HG02852 (cell line): ENCODE results near the gene INTS6.

ENCODE experiments used
- ATAC-seq: cut with Tn5 transposase; IDR thresholded peaks from one replicate; pipeline ENCODE4 v1.9.1; 2021; ENCODE audit warnings: mild to moderate bottlenecking, moderate library complexity; ENCODE audit not compliant: unreplicated experiment

Gene INTS6

DNA sequence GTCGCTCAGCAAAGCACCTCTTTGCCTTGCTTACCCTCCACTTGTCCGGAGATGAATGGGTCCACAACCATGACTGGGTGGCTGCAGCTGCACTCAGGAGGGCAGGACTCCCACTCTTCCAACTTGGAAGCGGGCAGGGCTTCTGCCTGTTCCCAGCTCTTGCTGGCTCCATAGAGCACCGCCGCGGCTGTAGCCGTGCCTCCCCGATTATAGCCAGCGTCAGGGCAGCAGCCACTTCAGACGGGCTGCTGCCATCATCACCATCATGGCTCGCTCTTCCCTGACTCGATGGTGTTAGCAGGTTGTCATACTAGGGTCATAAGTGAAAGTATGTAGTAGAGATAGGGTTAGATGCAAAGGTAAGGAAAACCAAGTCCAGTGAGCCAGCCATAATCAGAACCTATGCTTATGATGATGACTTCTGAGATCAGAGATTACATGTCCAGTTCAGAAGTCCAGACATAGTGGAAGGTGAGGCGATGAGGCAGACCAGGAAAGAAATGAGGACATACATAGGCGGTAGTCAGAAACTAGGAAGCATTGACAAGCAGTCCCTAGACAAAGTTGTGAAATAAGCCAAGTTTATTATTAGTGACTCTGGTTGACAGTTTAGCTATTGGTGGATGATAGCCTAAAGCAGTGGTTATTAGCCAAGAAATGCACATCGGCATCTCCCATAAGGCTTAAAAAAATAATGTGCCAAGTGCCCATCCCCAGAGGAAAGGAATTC lies 4.4 kb upstream of the INTS6 start:
- ATAC-seq = no peak

- no peak for ATAC-seq
Observed at GRCh38 chr13:51456510-51456909, 3.7 kb upstream of the INTS6 start.

- ATAC-seq = no peak
Observed at GRCh38 chr13:51455532-51455931, 2.7 kb upstream of the INTS6 start.

GRCh38 chr13:51453959-51454703 lies 1.3 kb upstream of the INTS6 start:
- no peak for ATAC-seq

DNA sequence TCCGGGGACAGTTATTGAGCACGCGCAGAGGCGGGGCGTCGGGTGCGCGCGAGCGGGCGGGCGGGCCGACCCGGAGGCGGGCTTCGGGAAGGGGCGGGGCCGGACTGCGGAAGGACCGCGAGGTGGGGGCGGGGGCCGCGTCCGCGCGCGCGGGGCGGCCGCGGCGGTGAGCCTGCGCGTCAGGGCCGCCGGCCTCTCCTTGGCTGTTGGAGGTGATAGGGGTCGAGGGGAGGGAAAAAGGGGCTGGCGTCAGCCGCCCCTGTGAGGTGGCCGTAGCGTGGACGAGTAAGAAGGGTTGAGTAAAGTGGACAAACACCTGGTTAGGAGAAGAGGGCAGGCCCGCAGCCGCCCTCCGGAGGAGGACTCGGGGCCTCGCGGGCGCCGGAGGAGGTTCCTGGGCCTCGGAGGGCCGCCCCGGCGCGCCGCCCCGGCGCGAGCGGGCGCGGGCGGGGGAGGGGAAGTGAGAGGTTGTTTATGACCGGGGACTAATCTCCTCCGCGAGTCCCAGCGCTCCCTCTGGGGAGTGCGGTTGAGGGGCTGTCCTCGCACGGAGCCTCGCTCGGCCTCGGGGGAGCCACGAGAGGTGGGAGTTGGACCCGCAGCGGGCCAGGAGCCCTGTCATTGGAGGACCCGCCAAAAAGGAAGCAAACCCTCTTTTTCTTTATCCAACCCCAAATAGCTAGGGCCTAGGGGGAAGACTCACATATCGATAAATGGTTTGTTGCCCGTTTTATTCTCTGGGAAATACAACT lies 547 bp upstream of the INTS6 start:
- peak; percentile 40 for ATAC-seq

DNA sequence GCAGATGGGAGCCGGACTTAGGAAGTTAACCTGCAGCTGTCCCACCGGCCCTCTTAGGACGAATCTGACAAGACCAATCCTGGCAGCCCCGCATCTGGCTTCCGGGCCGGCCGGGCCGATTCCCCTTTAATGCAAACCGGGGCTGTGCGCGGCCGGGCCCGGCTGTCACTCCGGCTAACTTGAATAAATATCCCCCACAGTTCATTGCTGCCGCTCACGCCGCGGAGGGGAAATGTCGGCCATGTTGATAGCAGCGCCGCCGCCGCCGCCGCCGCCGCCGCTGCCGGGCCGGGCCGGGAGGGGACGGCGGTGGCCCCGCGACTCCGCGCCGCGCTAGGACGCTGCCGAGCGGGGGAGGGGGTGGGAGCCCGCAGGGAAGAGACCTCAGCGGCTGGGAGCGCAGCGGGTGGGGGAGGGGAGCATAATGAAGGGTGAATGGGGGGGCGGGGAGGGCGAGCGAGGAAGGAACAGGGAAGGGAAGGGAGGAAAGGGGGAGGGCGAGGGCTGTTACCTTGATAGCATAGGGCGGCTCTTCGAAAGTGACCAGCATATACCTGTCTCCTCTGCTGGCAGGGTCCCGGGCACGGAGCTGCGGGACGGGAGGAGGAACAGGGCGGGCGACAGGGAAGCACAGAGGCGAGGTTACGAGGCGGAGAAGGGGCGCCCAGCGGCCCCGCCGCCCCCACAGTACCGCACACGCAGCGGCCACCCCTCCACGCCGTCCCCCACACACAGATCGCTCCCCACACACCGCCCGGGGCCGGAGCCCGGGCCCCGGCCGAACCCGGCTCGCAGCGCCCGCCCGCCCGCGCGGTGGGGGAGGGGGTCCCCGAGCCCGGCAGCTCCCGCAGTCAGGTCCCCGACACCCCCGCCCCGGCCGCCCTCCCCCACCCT lies 1.1 kb downstream of the INTS6 start:
- peak; percentile 31 for ATAC-seq

DNA sequence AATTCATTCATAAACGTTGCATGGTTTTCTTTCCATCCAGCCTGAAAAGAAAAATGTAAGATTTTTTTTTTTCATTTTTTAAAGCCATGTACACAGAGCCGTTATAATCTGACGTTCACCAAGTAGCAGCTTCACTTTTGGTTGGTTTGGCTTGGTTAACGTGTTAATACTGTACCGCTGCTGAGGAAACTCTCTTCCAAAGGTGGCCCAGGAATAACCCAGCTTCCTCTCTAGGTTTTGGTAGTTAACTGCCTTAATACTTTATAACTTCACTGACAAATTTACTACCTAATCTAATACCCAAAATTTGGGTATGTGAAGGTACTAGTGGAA lies 1.7 kb downstream of the INTS6 start:
- ATAC-seq = no peak

GRCh38 chr13:51449018-51449417 lies 3.8 kb downstream of the INTS6 start:
- no peak for ATAC-seq

DNA sequence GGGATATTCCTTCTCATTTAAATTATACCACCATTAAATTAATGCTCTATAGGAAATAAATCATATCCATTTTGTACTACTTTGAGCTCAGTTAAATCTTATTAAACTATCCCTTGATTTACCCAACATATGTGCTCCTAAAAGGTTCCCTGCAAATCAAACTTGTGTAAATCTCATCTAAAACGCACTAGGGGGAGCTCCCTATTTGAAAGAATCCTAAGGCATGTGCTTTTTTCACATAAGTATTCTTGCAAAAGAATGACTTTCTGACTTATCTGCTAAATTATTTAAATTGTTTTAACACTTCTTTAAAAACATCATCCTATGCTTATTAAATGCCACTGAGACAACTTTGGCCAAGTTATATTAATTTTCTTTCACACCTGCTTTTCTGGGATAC lies 7.9 kb downstream of the INTS6 start:
- ATAC-seq = no peak

DNA sequence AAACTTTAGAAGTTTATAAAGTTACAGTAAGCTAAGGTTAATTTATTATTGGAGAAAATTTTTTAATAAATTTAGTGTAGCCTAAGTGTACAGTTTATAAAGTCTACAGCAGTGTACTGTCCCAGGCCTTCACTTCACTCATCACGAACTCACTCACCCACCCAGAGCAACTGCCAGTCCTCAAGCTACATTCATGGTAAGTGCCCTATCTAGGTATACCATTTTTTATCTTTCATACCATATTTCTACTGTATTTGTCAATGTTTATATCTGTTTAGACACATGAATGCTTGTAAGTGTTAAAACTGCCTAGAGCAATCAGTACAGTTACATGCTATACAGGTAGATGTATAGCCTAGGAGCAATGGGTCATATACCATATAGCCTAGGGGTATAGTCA lies 12.5 kb downstream of the INTS6 start:
- ATAC-seq = no peak

DNA sequence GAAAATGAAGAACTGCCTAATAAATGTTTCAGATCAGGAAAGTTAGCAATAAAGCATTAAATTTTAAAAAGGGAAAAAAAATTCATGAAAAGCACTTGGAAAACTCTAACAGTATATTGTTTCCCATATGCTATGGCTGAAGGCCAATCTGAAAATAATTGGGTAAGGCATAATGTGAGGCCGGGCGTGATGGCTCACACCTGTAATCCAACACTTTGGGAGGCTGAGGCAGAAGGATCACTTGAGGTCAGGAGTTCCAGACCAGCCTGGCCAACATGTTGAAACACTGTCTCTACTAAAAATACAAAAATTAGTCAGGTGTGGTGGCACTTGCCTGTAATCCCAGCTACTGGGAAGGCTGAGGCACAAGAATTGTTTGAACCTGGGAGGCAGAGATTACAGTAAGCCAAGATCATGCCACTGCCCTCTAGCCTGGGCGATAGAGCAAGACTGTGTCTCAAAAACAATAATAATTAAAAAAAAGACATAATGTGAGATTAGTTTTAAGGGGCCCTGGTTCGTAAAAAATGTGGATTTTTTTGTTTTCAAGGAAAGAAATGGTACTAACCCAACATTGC lies 15.2 kb downstream of the INTS6 start:
- no peak for ATAC-seq

GRCh38 chr13:51435002-51435578 lies 17.7 kb downstream of the INTS6 start:
- ATAC-seq = no peak

DNA sequence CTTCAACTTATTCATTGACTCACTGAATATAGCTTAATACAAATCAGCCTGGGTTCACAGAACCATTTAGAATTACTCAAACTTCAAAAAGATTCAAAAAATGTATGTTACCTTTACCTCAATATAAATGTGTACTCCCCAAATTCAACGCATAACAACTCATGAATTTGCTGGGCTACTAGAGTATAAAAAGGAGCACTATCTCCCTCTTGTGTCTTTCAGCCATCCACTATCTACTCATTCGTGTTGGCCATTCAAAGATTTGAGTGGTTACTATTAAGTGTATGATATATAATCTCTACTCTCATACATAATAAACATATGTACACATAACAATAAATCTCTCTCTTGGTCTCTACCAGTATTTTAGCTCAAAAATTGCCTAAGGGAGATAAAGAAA lies 20.3 kb downstream of the INTS6 start:
- ATAC-seq = no peak

- no peak for ATAC-seq
Observed at GRCh38 chr13:51426982-51427381, 25.9 kb downstream of the INTS6 start.

DNA sequence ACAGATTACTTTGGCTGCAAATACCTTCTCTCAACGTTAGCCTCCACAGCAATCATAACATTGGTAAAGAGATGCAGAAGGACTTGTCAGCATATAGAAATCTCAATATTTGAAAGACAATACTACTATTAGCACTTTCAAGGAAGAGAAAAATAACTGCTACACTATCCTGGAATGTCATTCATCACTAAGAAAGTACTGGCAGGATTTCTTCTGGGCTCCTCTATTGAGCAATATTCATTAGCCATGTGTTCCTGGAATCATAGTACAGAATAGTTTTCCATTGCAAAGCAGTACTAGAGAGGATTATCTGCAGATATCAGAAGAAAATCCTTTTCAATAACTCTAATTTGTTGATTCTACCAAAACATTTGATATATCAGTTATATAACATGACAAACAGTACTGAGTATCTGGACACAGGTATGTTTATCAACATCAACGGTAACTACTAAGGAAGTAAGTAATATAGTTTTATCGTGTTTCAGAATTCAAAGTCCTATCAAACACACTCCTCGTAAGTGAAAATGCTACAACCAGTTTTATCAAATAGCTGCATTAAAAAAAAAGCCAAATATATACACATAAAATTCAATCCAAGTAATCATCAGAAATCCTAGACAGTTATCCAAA lies 27.3 kb downstream of the INTS6 start:
- ATAC-seq = no peak

DNA sequence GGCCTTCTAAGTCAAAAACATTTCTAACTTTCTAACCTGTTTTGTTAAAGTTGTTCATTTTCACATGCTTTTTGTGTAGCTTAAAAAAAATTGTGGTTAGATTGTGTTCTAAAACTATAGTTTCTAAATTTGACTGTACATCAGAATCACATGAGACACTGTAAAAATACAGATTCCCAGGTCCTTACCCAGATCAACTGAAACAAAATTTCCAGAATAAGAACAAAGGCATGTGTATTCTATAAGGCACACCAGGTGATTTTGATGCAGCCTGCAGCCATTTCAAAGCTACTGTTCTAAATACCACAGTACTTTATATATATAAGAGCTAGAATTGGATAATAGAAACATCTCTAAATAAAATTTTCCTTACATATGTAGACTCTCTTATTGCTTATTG lies 29.1 kb downstream of the INTS6 start:
- no peak for ATAC-seq

- ATAC-seq = no peak
Observed at GRCh38 chr13:51422484-51422883, 30.4 kb downstream of the INTS6 start.

- ATAC-seq = no peak
Observed at GRCh38 chr13:51420681-51421490, 31.9 kb downstream of the INTS6 start.
